ENCODE data around the gene IFT43.

DNA sequence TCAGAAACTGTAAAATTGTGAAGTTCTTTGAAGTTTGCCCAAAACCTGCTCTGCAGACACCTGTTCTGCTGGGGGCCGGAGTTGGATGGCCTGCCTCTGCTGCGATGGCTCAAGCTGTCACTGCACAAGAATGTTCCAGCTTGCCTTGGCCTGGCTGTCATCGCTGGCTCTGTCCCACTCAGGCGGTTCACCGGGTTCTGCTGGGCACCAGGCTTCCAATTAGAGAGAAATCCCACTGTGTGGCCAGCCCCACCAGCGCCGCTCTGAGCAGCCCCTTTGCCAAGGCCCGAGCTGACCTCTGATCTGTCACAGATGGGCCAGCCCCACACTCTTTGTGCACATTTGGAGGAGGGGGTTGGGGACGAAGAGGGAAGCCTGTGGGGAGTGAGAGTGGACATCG is 94.5 kb downstream of the IFT43 start:
- TF ChIP-seq, protein P1, sequence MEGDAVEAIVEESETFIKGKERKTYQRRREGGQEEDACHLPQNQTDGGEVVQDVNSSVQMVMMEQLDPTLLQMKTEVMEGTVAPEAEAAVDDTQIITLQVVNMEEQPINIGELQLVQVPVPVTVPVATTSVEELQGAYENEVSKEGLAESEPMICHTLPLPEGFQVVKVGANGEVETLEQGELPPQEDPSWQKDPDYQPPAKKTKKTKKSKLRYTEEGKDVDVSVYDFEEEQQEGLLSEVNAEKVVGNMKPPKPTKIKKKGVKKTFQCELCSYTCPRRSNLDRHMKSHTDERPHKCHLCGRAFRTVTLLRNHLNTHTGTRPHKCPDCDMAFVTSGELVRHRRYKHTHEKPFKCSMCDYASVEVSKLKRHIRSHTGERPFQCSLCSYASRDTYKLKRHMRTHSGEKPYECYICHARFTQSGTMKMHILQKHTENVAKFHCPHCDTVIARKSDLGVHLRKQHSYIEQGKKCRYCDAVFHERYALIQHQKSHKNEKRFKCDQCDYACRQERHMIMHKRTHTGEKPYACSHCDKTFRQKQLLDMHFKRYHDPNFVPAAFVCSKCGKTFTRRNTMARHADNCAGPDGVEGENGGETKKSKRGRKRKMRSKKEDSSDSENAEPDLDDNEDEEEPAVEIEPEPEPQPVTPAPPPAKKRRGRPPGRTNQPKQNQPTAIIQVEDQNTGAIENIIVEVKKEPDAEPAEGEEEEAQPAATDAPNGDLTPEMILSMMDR (conservative IDR thresholded peaks at IDR 0.05 in 1 of 2, IDR thresholded peaks at IDR 0.05 in 1 of 2; ENCODE audit: low read depth in 1 of 2, low read length in 2 of 2): no peak
- TF ChIP-seq EZH2 (IDR thresholded peaks at IDR 0.05; ENCODE audit: low read length, missing control alignments): no peak

Measured in fibroblast of lung (primary cell).